Stromal cell of bone marrow (primary cell): ENCODE data around the gene EFNB2.

Experiments used
- DNase-seq: peaks from one replicate; pipeline ENCODE4 v3.0.0-alpha.2; 2012; ENCODE audit warnings: low read depth

Gene EFNB2

GRCh38 chr13:106481919-106482318, 53.5 kb downstream of the EFNB2 start:
- DNase-seq: no peak

- no peak for DNase-seq
Observed at GRCh38 chr13:106480351-106480910, 55.0 kb downstream of the EFNB2 start.

- DNase-seq: no peak
Observed at GRCh38 chr13:106479929-106480328, 55.5 kb downstream of the EFNB2 start.

GRCh38 chr13:106478116-106478515, 57.3 kb downstream of the EFNB2 start:
- DNase-seq: no peak

- no peak for DNase-seq
Observed at GRCh38 chr13:106477303-106477702, 58.2 kb downstream of the EFNB2 start.

GRCh38 chr13:106475852-106476251, 59.6 kb downstream of the EFNB2 start:
- no peak for DNase-seq

GRCh38 chr13:106474912-106475311, 60.5 kb downstream of the EFNB2 start:
- DNase-seq: no peak

GRCh38 chr13:106473154-106473553, 62.3 kb downstream of the EFNB2 start:
- no peak for DNase-seq

- no peak for DNase-seq
Observed at GRCh38 chr13:106472621-106473020, 62.8 kb downstream of the EFNB2 start.

GRCh38 chr13:106471957-106472543, 63.4 kb downstream of the EFNB2 start:
- peak; percentile 49 for DNase-seq

GRCh38 chr13:106470576-106470975, 64.9 kb downstream of the EFNB2 start:
- no peak for DNase-seq

GRCh38 chr13:106468744-106469590, 66.5 kb downstream of the EFNB2 start:
- DNase-seq: no peak

GRCh38 chr13:106468207-106468606, 67.3 kb downstream of the EFNB2 start:
- no peak for DNase-seq

- no peak for DNase-seq
Observed at GRCh38 chr13:106467427-106468122, 67.9 kb downstream of the EFNB2 start.

- no peak for DNase-seq
Observed at GRCh38 chr13:106466691-106467426, 68.6 kb downstream of the EFNB2 start.

GRCh38 chr13:106464076-106464475, 71.4 kb downstream of the EFNB2 start:
- peak; percentile 73 for DNase-seq

- no peak for DNase-seq
Observed at GRCh38 chr13:106462710-106463109, 72.8 kb downstream of the EFNB2 start.

GRCh38 chr13:106455777-106456176, 79.7 kb downstream of the EFNB2 start:
- no peak for DNase-seq

GRCh38 chr13:106455190-106455589, 80.3 kb downstream of the EFNB2 start:
- DNase-seq: no peak

- no peak for DNase-seq
Observed at GRCh38 chr13:106453101-106453500, 82.4 kb downstream of the EFNB2 start.

GRCh38 chr13:106450991-106451390, 84.5 kb downstream of the EFNB2 start:
- no peak for DNase-seq

GRCh38 chr13:106449096-106449495, 86.4 kb downstream of the EFNB2 start:
- no peak for DNase-seq
